HG03520 (cell line): ENCODE results near the gene STAM.

Source experiments
- ATAC-seq: cut with Tn5 transposase; IDR thresholded peaks from one replicate; pipeline ENCODE4 v1.9.1; 2021; ENCODE audit warnings: mild to moderate bottlenecking, moderate library complexity; ENCODE audit not compliant: unreplicated experiment

The STAM gene

GRCh38 chr10:17673471-17674061, 29.6 kb downstream of the STAM start:
- no peak for ATAC-seq

- no peak for ATAC-seq
Observed at GRCh38 chr10:17674566-17674965, 30.6 kb downstream of the STAM start.

- no peak for ATAC-seq
Observed at GRCh38 chr10:17675638-17676037, 31.7 kb downstream of the STAM start.

GRCh38 chr10:17676919-17677318, 33.0 kb downstream of the STAM start:
- no peak for ATAC-seq

GRCh38 chr10:17682236-17682946, 38.4 kb downstream of the STAM start:
- no peak for ATAC-seq

GRCh38 chr10:17683541-17683940, 39.6 kb downstream of the STAM start:
- no peak for ATAC-seq

- ATAC-seq, result peak; percentile 76
Observed at GRCh38 chr10:17684537-17684936, 40.6 kb downstream of the STAM start.

- ATAC-seq, result peak; percentile 66
Observed at GRCh38 chr10:17685233-17685840, 41.4 kb downstream of the STAM start.

- ATAC-seq, result no peak
Observed at GRCh38 chr10:17687117-17687831, 43.3 kb downstream of the STAM start.

GRCh38 chr10:17689137-17689536, 45.2 kb downstream of the STAM start:
- no peak for ATAC-seq

- no peak for ATAC-seq
Observed at GRCh38 chr10:17693009-17693408, 49.1 kb downstream of the STAM start.

GRCh38 chr10:17698696-17699095, 54.7 kb downstream of the STAM start:
- ATAC-seq, result no peak

- no peak for ATAC-seq
Observed at GRCh38 chr10:17701301-17701700, 57.4 kb downstream of the STAM start.

GRCh38 chr10:17703706-17704105, 59.8 kb downstream of the STAM start:
- ATAC-seq, result no peak

GRCh38 chr10:17708821-17709220, 64.9 kb downstream of the STAM start:
- no peak for ATAC-seq

- no peak for ATAC-seq
Observed at GRCh38 chr10:17709492-17709891, 65.5 kb downstream of the STAM start.

GRCh38 chr10:17710181-17710580, 66.2 kb downstream of the STAM start:
- ATAC-seq, result no peak

GRCh38 chr10:17712053-17712452, 68.1 kb downstream of the STAM start:
- ATAC-seq, result no peak

- no peak for ATAC-seq
Observed at GRCh38 chr10:17712717-17713471, 68.9 kb downstream of the STAM start.

- no peak for ATAC-seq
Observed at GRCh38 chr10:17713758-17714157, 69.8 kb downstream of the STAM start.

GRCh38 chr10:17716161-17716560, 72.2 kb downstream of the STAM start:
- ATAC-seq, result no peak
